K562 (cell line): Measurements from ENCODE around the gene CNIH4. TPM values are rescaled to one million over a fixed set of nuclear protein-coding genes. Genes with fewer than 3 reads are reported as not detected.

Experiments used
- ATAC-seq: fragments of 200-7000 bp; cut with Tn5 transposase; 3 replicates; pipeline ENCODE4 v1.9.1; 2020; ENCODE audit warnings: moderate library complexity
- BruUV-seq: library from RNA; stranded (reverse); fragments of 400-500 nt; replicated peaks from 2 replicates; lab custom pipeline; 2021; lab: Mats Ljungman, UMichigan
- CTCF ChIA-PET: fragments of 300-600 bp; formaldehyde crosslinking; extraction: SDS; loops from one replicate; lab custom pipeline; 2021; ENCODE audit warnings: low intra/inter-chr PET ratio; lab: Yijun Ruan, JAX
- POLR2A ChIA-PET: fragments of 300-600, 350-650 bp; sonication (Branson Sonifier 250); formaldehyde crosslinking; extraction: SDS; loops from one replicate; lab custom pipeline; 2021; ENCODE audit warnings: antibody characterized with exemption, inconsistent platforms; lab: Yijun Ruan, JAX
- DNase-seq, 4 experiments: peaks; one replicate each; pipeline versions ENCODE4 v3.0.0 to v3.0.0-alpha.2; 2011 to 2018; ENCODE audit warnings: low spot score in 3 of 4, mixed read lengths in 3 of 4; ENCODE audit errors: extremely low read depth in 1 of 4
- FAIRE-seq: peaks from 2 replicates; lab custom pipeline; 2011; peaks lifted over from hg19 to GRCh38; lab: Jason Lieb, UNC
- H2AFZ ChIP-seq: 2 replicates; pipeline ENCODE4 v1.6.0; 2011; ENCODE audit warnings: low read depth, low read length, control low read depth, inconsistent platforms
- H3K27ac ChIP-seq: fragments of 200-600 bp; 3 replicates; pipeline ENCODE4 v1.8.0; 2011; ENCODE audit warnings: low read depth, mild to moderate bottlenecking, control low read depth, inconsistent platforms, low read length, moderate library complexity, mixed read lengths; ENCODE audit errors: extremely low read depth
- H3K27me3 ChIP-seq, 2 experiments: fragments of 300-600 bp in 1 of 2; 2 replicates in 1 of 2; 3 replicates in 1 of 2; pipeline versions ENCODE4 v1.6.0 to v1.8.0; 2011; ENCODE audit warnings: inconsistent platforms in 2 of 2, low read length in 2 of 2, mild to moderate bottlenecking in 1 of 2, mixed read lengths in 1 of 2, moderate library complexity in 1 of 2; ENCODE audit not compliant: control insufficient read depth in 2 of 2, insufficient read depth in 2 of 2
- H3K36me3 ChIP-seq: fragments of 300-600 bp; 3 replicates; pipeline ENCODE4 v1.8.0; 2011; ENCODE audit warnings: mild to moderate bottlenecking, low read length, inconsistent platforms; ENCODE audit not compliant: control insufficient read depth, insufficient read depth
- H3K4me1 ChIP-seq, 2 experiments: fragments of 200-600 bp in 1 of 2; replicated peaks in 1 of 2; 2 replicates in 1 of 2; 3 replicates in 1 of 2; pipeline versions ENCODE4 v1.5.1 to v1.8.0; 2011; ENCODE audit warnings: inconsistent platforms in 2 of 2, low read length in 2 of 2, mild to moderate bottlenecking in 1 of 2, mixed read lengths in 1 of 2, moderate library complexity in 1 of 2; ENCODE audit not compliant: control insufficient read depth in 2 of 2, insufficient read depth in 2 of 2
- H3K4me2 ChIP-seq: 2 replicates; pipeline ENCODE4 v1.6.1; 2011; ENCODE audit warnings: low read length, control low read depth, inconsistent platforms, mixed read lengths; ENCODE audit not compliant: insufficient read depth
- H3K4me3 ChIP-seq: fragments of 200-600 bp; sonication (generic), shearing (Covaris generic); 2 replicates; pipeline ENCODE4 v1.5.1; 2016; ENCODE audit warnings: control low read depth, inconsistent platforms
- H3K79me2 ChIP-seq: fragments of 200-600 bp; 3 replicates; pipeline ENCODE4 v1.8.0; 2011; ENCODE audit warnings: low read length, inconsistent platforms; ENCODE audit not compliant: control insufficient read depth, insufficient read depth
- H3K9ac ChIP-seq, 2 experiments: 2 replicates each; pipeline versions ENCODE4 v1.6.0 to v1.6.1; 2011; ENCODE audit warnings: low read depth in 2 of 2, low read length in 2 of 2, control low read depth in 1 of 2, inconsistent platforms in 1 of 2, mild to moderate bottlenecking in 1 of 2, mixed read lengths in 1 of 2; ENCODE audit not compliant: insufficient read depth in 1 of 2
- H3K9me1 ChIP-seq: one replicate; pipeline ENCODE4 v1.6.0; 2011; ENCODE audit warnings: inconsistent platforms, mild to moderate bottlenecking, low read length, moderate library complexity; ENCODE audit not compliant: control insufficient read depth, insufficient read depth
- H3K9me3 ChIP-seq: replicated peaks from 2 replicates; pipeline ENCODE4 v1.5.1; 2011; ENCODE audit warnings: low read depth, low read length, inconsistent platforms; ENCODE audit not compliant: control insufficient read depth, insufficient read depth
- H4K20me1 ChIP-seq: replicated peaks from 2 replicates; pipeline ENCODE4 v1.6.1; 2011; ENCODE audit warnings: low read length, inconsistent platforms, mixed read lengths; ENCODE audit not compliant: control insufficient read depth, insufficient read depth
- BRD9 ChIP-seq: fragments of 450-650 bp; IDR thresholded peaks from 2 replicates; pipeline ENCODE4 v1.6.1; 2018; ENCODE audit warnings: low read depth; ENCODE audit not compliant: partially characterized antibody
- ETV5 ChIP-seq: sonication (generic); formaldehyde crosslinking; IDR thresholded peaks from 2 replicates; pipeline ENCODE4 v1.4.0; 2020; ENCODE audit warnings: low read depth, mild to moderate bottlenecking, missing genetic modification reagents
- MEF2D ChIP-seq: conservative IDR thresholded peaks from 2 replicates; pipeline ENCODE4 v1.6.1; 2016; ENCODE audit warnings: low read depth, missing genetic modification characterization, missing compliant biosample characterization
- POU5F1 ChIP-seq: fragments of 150-350 bp; IDR thresholded peaks from 2 replicates; pipeline ENCODE4 v1.6.1; 2014; ENCODE audit warnings: borderline replicate concordance, low read length, low read depth, mild to moderate bottlenecking; ENCODE audit not compliant: partially characterized antibody
- PRDM10 ChIP-seq: fragments of 450-650 bp; IDR thresholded peaks from 2 replicates; pipeline ENCODE4 v1.6.1; 2018; ENCODE audit not compliant: partially characterized antibody
- RBM34 ChIP-seq: fragments of 200-400 bp; formaldehyde crosslinking; IDR thresholded peaks from 2 replicates; pipeline ENCODE4 v1.6.1; 2018; ENCODE audit warnings: low read length, borderline replicate concordance; ENCODE audit not compliant: insufficient read depth
- RNF2 ChIP-seq: sonication (generic); IDR thresholded peaks from 2 replicates; pipeline ENCODE4 v1.6.1; 2016
- ZNF124 ChIP-seq: sonication (generic); formaldehyde crosslinking; IDR thresholded peaks from 2 replicates; pipeline ENCODE4 v1.8.1; 2022; ENCODE audit warnings: missing genetic modification reagents
- ZNF165 ChIP-seq: fragments of 250-450 bp; sonication (Bioruptor Pico); IDR thresholded peaks from 2 replicates; pipeline ENCODE4 v1.4.0; 2020; ENCODE audit warnings: borderline replicate concordance
- ZNF561 ChIP-seq: fragments of 450-650 bp; formaldehyde crosslinking; conservative IDR thresholded peaks from 2 replicates; pipeline ENCODE4 v1.4.0; 2020; ENCODE audit warnings: mild to moderate bottlenecking, moderate library complexity
- WGBS: fragments of 100-300 bp; shearing (Covaris generic); methylation state at CpG from one replicate; pipeline ENCODE4 v1.1.6; 2016; ENCODE audit warnings: low coverage, mixed read lengths; ENCODE audit not compliant: insufficient coverage; ENCODE audit errors: missing lambda C conversion rate; 5-methylcytosine and 5-hydroxymethylcytosine counted together
- in situ Hi-C: fragments of 300-500 bp; cut with MboI; formaldehyde crosslinking; loops from 4 replicates; pipeline ENCODE4 v1.15.0; 2018; ENCODE audit warnings: inconsistent platforms, mixed read lengths
- intact Hi-C: fragments of 100-400 bp; cut with micrococcal nuclease; formaldehyde crosslinking; loops from 2 replicates; pipeline ENCODE4 v1.14.2; 2022
- polyA plus RNA-seq, 8 experiments: library from polyadenylated mRNA; depleted of rRNA in 4 of 8; stranded (reverse) in 5 of 8; unstranded in 3 of 8; fragments of >200 nt; fragmentation: Nextera tagmentation in 2 of 8; fragmentation: Illumina TruSeq in 1 of 8; extraction: Ambion mirVana in 2 of 8; extraction: Trizol in 1 of 8; gene quantifications; 2 replicates each; pipeline versions ENCODE4 v1.2.1 to v1.2.3, GENCODE V29; 2011 to 2014; ENCODE audit warnings: inconsistent platforms in 1 of 8, missing spikeins in 1 of 8
- total RNA-seq, 7 experiments: library from RNA; depleted of rRNA in 6 of 7; stranded (reverse); fragments of >200 nt in 6 of 7; fragmentation: Illumina TruSeq in 2 of 7; extraction: Trizol in 2 of 7; gene quantifications; 2 replicates each; pipeline versions ENCODE4 v1.2.1 to v1.2.3, GENCODE V29; 2011 to 2021; ENCODE audit warnings: low replicate concordance in 1 of 7
- TF ChIP-seq, protein P1 (sequence below): fragments of 250-450 bp; sonication (Bioruptor Pico); IDR thresholded peaks from 2 replicates; pipeline ENCODE4 v1.8.0; 2022; ENCODE audit warnings: moderate library complexity, mild to moderate bottlenecking, inconsistent platforms
- TF ChIP-seq, protein P2 (sequence below): fragments of 250-450 bp; sonication (Bioruptor Pico); IDR thresholded peaks from 2 replicates; pipeline ENCODE4 v1.5.0; 2021
- TF ChIP-seq, protein P3 (sequence below): sonication (generic); formaldehyde crosslinking; IDR thresholded peaks from 2 replicates; pipeline ENCODE4 v1.4.0; 2020; ENCODE audit warnings: mild to moderate bottlenecking, missing genetic modification reagents

CNIH4 gene
- total and polyA plus RNA-seq, 9 of the 15 experiments (the other 6 are each of a cell fraction or from before 2014, with no cell fraction given): 41.3 to 266 (median 61.1) TPM

GRCh38 chr1:224357626-224358124 is 996 bp downstream of the CNIH4 start (continued):
- TF ChIP-seq PRDM10 (peak; percentile 63), BRD9 (peak; percentile 58)
- TF ChIP-seq, protein P1, sequence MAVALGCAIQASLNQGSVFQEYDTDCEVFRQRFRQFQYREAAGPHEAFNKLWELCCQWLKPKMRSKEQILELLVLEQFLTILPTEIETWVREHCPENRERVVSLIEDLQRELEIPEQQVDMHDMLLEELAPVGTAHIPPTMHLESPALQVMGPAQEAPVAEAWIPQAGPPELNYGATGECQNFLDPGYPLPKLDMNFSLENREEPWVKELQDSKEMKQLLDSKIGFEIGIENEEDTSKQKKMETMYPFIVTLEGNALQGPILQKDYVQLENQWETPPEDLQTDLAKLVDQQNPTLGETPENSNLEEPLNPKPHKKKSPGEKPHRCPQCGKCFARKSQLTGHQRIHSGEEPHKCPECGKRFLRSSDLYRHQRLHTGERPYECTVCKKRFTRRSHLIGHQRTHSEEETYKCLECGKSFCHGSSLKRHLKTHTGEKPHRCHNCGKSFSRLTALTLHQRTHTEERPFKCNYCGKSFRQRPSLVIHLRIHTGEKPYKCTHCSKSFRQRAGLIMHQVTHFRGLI (CRISPR knock-in tag): no peak

GRCh38 chr1:224358237-224358636 is 1.6 kb downstream of the CNIH4 start:
- ATAC-seq (peak; percentile 21), DNase-seq (no peak), FAIRE-seq (no peak)
- 15% methylated on average over 4 of the region's 4 CpGs for WGBS
- intact Hi-C loops: no loop called here
- BruUV-seq: TSS peak; percentile 58
- Histone ChIP-seq H4K20me1 (no peaks in the 10 kb centered on the region), H3K4me3 (peak overlapping the region; percentile 79), H3K9me3 (no peaks in the 10 kb centered on the region), H3K79me2 (peaks cover 39% of the 10 kb centered on the region), H3K9me1 (no peaks in the 10 kb centered on the region), H3K9ac (peak overlapping the region; percentile 0 to 74; a peak in 3 of 4 replicates), H3K4me2 (peak overlapping the region; percentile 89), H2AFZ (peak overlapping the region; percentile 97), H3K4me1 (peaks cover 12 to 16% of the 10 kb centered on the region in 2 experiments), H3K27ac (no peak overlapping the region; the same call in 1 of the 3 replicates), H3K27me3 (no peaks in the 10 kb centered on the region), H3K36me3 (no peaks in the 10 kb centered on the region)
- ChIA-PET POLR2A (interaction anchor here (0.8 to 1.4 kb wide), 8 partner anchors 18 to 241 kb away, joined by 3 to 6 read pairs (median 4); partner anchors contain the start of gene NVL), CTCF (no interaction called here)
- in situ Hi-C loops: no loop called here
- TF ChIP-seq RNF2 (no peak), POU5F1 (no peak), ZNF561 (CRISPR knock-in tag) (no peak), ETV5 (CRISPR knock-in tag) (peak; percentile 45; the same call in 1 of the 2 replicates), ZNF165 (no peak), MEF2D (tag) (no peak), ZNF124 (CRISPR knock-in tag) (no peak), RBM34 (no peak)
- TF ChIP-seq, protein P2, sequence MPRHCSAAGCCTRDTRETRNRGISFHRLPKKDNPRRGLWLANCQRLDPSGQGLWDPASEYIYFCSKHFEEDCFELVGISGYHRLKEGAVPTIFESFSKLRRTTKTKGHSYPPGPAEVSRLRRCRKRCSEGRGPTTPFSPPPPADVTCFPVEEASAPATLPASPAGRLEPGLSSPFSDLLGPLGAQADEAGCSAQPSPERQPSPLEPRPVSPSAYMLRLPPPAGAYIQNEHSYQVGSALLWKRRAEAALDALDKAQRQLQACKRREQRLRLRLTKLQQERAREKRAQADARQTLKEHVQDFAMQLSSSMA (CRISPR knock-in tag): no peak
- TF ChIP-seq, protein P3, sequence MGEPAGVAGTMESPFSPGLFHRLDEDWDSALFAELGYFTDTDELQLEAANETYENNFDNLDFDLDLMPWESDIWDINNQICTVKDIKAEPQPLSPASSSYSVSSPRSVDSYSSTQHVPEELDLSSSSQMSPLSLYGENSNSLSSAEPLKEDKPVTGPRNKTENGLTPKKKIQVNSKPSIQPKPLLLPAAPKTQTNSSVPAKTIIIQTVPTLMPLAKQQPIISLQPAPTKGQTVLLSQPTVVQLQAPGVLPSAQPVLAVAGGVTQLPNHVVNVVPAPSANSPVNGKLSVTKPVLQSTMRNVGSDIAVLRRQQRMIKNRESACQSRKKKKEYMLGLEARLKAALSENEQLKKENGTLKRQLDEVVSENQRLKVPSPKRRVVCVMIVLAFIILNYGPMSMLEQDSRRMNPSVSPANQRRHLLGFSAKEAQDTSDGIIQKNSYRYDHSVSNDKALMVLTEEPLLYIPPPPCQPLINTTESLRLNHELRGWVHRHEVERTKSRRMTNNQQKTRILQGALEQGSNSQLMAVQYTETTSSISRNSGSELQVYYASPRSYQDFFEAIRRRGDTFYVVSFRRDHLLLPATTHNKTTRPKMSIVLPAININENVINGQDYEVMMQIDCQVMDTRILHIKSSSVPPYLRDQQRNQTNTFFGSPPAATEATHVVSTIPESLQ (CRISPR knock-in tag): no peak
